ENCODE data around the gene SENP1.

SENP1 gene

GRCh38 chr12:48067250-48067938, 38.5 kb downstream of the SENP1 start:
- Histone ChIP-seq H3K4me1 (ENCODE audit: control insufficient read depth, insufficient read depth, low read length) (no peaks in the 10 kb centered on the region), H3K27ac (ENCODE audit: low read depth, low read length) (no peak overlapping the region), H3K9me3 (ENCODE audit: control insufficient read depth, insufficient read depth, low read depth, low read length) (no peaks in the 10 kb centered on the region), H3K36me3 (ENCODE audit: control insufficient read depth, insufficient read depth, low read length) (peaks cover 74% of the 10 kb centered on the region), H3K4me3 (ENCODE audit: low read depth, low read length) (no peak overlapping the region), H3K27me3 (ENCODE audit: control insufficient read depth, insufficient read depth, low read length) (no peaks in the 10 kb centered on the region), H3K9ac (ENCODE audit: low read length) (no peak overlapping the region)

- Histone ChIP-seq H3K9me3 (ENCODE audit: control insufficient read depth, insufficient read depth, low read depth, low read length) (no peaks in the 10 kb centered on the region), H3K36me3 (ENCODE audit: control insufficient read depth, insufficient read depth, low read length) (peaks cover 75% of the 10 kb centered on the region), H3K27me3 (ENCODE audit: control insufficient read depth, insufficient read depth, low read length) (no peaks in the 10 kb centered on the region), H3K27ac (ENCODE audit: low read depth, low read length) (no peak overlapping the region), H3K4me1 (ENCODE audit: control insufficient read depth, insufficient read depth, low read length) (no peaks in the 10 kb centered on the region), H3K9ac (ENCODE audit: low read length) (no peak overlapping the region), H3K4me3 (ENCODE audit: low read depth, low read length) (no peak overlapping the region)
Measured at GRCh38 chr12:48065041-48065440, 40.8 kb downstream of the SENP1 start.

- H3K36me3 ChIP-seq (ENCODE audit: control insufficient read depth, insufficient read depth, low read length): peaks cover 81% of the 10 kb centered on the region
- H3K27me3 ChIP-seq (ENCODE audit: control insufficient read depth, insufficient read depth, low read length): no peaks in the 10 kb centered on the region
- H3K9me3 ChIP-seq (ENCODE audit: control insufficient read depth, insufficient read depth, low read depth, low read length): no peaks in the 10 kb centered on the region
- no peak overlapping the region for H3K9ac ChIP-seq (ENCODE audit: low read length)
- H3K27ac ChIP-seq (ENCODE audit: low read depth, low read length): no peak overlapping the region
- H3K4me1 ChIP-seq (ENCODE audit: control insufficient read depth, insufficient read depth, low read length): no peaks in the 10 kb centered on the region
- no peak overlapping the region for H3K4me3 ChIP-seq (ENCODE audit: low read depth, low read length)
Measured at GRCh38 chr12:48063530-48063929, 42.3 kb downstream of the SENP1 start.

GRCh38 chr12:48061938-48062719, 43.8 kb downstream of the SENP1 start:
- no peaks in the 10 kb centered on the region for H3K9me3 ChIP-seq (ENCODE audit: control insufficient read depth, insufficient read depth, low read depth, low read length)
- no peak overlapping the region for H3K9ac ChIP-seq (ENCODE audit: low read length)
- H3K27ac ChIP-seq (ENCODE audit: low read depth, low read length): no peak overlapping the region
- H3K4me3 ChIP-seq (ENCODE audit: low read depth, low read length): no peak overlapping the region
- no peaks in the 10 kb centered on the region for H3K27me3 ChIP-seq (ENCODE audit: control insufficient read depth, insufficient read depth, low read length)
- peaks cover 78% of the 10 kb centered on the region for H3K36me3 ChIP-seq (ENCODE audit: control insufficient read depth, insufficient read depth, low read length)
- no peaks in the 10 kb centered on the region for H3K4me1 ChIP-seq (ENCODE audit: control insufficient read depth, insufficient read depth, low read length)

GRCh38 chr12:48060474-48060873, 45.4 kb downstream of the SENP1 start:
- Histone ChIP-seq H3K36me3 (ENCODE audit: control insufficient read depth, insufficient read depth, low read length) (peaks cover 67% of the 10 kb centered on the region), H3K4me3 (ENCODE audit: low read depth, low read length) (no peak overlapping the region), H3K27me3 (ENCODE audit: control insufficient read depth, insufficient read depth, low read length) (no peaks in the 10 kb centered on the region), H3K27ac (ENCODE audit: low read depth, low read length) (no peak overlapping the region), H3K4me1 (ENCODE audit: control insufficient read depth, insufficient read depth, low read length) (no peaks in the 10 kb centered on the region), H3K9me3 (ENCODE audit: control insufficient read depth, insufficient read depth, low read depth, low read length) (no peaks in the 10 kb centered on the region), H3K9ac (ENCODE audit: low read length) (no peak overlapping the region)

GRCh38 chr12:48058771-48059170, 47.1 kb downstream of the SENP1 start:
- no peak overlapping the region for H3K4me3 ChIP-seq (ENCODE audit: low read depth, low read length)
- peaks cover 54% of the 10 kb centered on the region for H3K36me3 ChIP-seq (ENCODE audit: control insufficient read depth, insufficient read depth, low read length)
- no peak overlapping the region for H3K9ac ChIP-seq (ENCODE audit: low read length)
- no peaks in the 10 kb centered on the region for H3K4me1 ChIP-seq (ENCODE audit: control insufficient read depth, insufficient read depth, low read length)
- H3K27me3 ChIP-seq (ENCODE audit: control insufficient read depth, insufficient read depth, low read length): no peaks in the 10 kb centered on the region
- H3K9me3 ChIP-seq (ENCODE audit: control insufficient read depth, insufficient read depth, low read depth, low read length): no peaks in the 10 kb centered on the region
- no peak overlapping the region for H3K27ac ChIP-seq (ENCODE audit: low read depth, low read length)

- H3K9ac ChIP-seq (ENCODE audit: low read length): no peak overlapping the region
- H3K9me3 ChIP-seq (ENCODE audit: control insufficient read depth, insufficient read depth, low read depth, low read length): no peaks in the 10 kb centered on the region
- H3K4me1 ChIP-seq (ENCODE audit: control insufficient read depth, insufficient read depth, low read length): no peaks in the 10 kb centered on the region
- no peak overlapping the region for H3K4me3 ChIP-seq (ENCODE audit: low read depth, low read length)
- H3K27ac ChIP-seq (ENCODE audit: low read depth, low read length): no peak overlapping the region
- H3K36me3 ChIP-seq (ENCODE audit: control insufficient read depth, insufficient read depth, low read length): peaks cover 24% of the 10 kb centered on the region
- no peaks in the 10 kb centered on the region for H3K27me3 ChIP-seq (ENCODE audit: control insufficient read depth, insufficient read depth, low read length)
Measured at GRCh38 chr12:48054955-48055821, 50.7 kb downstream of the SENP1 start.

GRCh38 chr12:48053883-48054282, 52.0 kb downstream of the SENP1 start:
- Histone ChIP-seq H3K36me3 (ENCODE audit: control insufficient read depth, insufficient read depth, low read length) (peaks cover 19% of the 10 kb centered on the region), H3K4me3 (ENCODE audit: low read depth, low read length) (no peak overlapping the region), H3K4me1 (ENCODE audit: control insufficient read depth, insufficient read depth, low read length) (no peaks in the 10 kb centered on the region), H3K27me3 (ENCODE audit: control insufficient read depth, insufficient read depth, low read length) (no peaks in the 10 kb centered on the region), H3K27ac (ENCODE audit: low read depth, low read length) (no peak overlapping the region), H3K9me3 (ENCODE audit: control insufficient read depth, insufficient read depth, low read depth, low read length) (no peaks in the 10 kb centered on the region), H3K9ac (ENCODE audit: low read length) (no peak overlapping the region)

- Histone ChIP-seq H3K36me3 (ENCODE audit: control insufficient read depth, insufficient read depth, low read length) (peaks cover 21% of the 10 kb centered on the region; the same call in 1 of the 2 replicates), H3K4me3 (ENCODE audit: low read depth, low read length) (no peak overlapping the region)
Measured at GRCh38 chr12:48053122-48053521, 52.8 kb downstream of the SENP1 start.

GRCh38 chr12:48051681-48052080, 54.2 kb downstream of the SENP1 start:
- H3K4me3 ChIP-seq (ENCODE audit: low read depth, low read length): no peak overlapping the region
- H3K27ac ChIP-seq (ENCODE audit: low read depth, low read length): no peak overlapping the region

More at GRCh38 chr12:48053122-48053521, 52.8 kb downstream of the SENP1 start:
- no peak overlapping the region for H3K9ac ChIP-seq (ENCODE audit: low read length)
- no peaks in the 10 kb centered on the region for H3K9me3 ChIP-seq (ENCODE audit: control insufficient read depth, insufficient read depth, low read depth, low read length)
- H3K4me1 ChIP-seq (ENCODE audit: control insufficient read depth, insufficient read depth, low read length): no peaks in the 10 kb centered on the region
- no peak overlapping the region for H3K27ac ChIP-seq (ENCODE audit: low read depth, low read length)
- H3K27me3 ChIP-seq (ENCODE audit: control insufficient read depth, insufficient read depth, low read length): no peaks in the 10 kb centered on the region

More at GRCh38 chr12:48051681-48052080, 54.2 kb downstream of the SENP1 start:
- no peaks in the 10 kb centered on the region for H3K4me1 ChIP-seq (ENCODE audit: control insufficient read depth, insufficient read depth, low read length)
- no peaks in the 10 kb centered on the region for H3K9me3 ChIP-seq (ENCODE audit: control insufficient read depth, insufficient read depth, low read depth, low read length)
- H3K27me3 ChIP-seq (ENCODE audit: control insufficient read depth, insufficient read depth, low read length): no peaks in the 10 kb centered on the region
- peaks cover 34% of the 10 kb centered on the region for H3K36me3 ChIP-seq (ENCODE audit: control insufficient read depth, insufficient read depth, low read length)
- no peak overlapping the region for H3K9ac ChIP-seq (ENCODE audit: low read length)

All from HUES6 (cell line).